PFSK-1 (cell line): Measurements from ENCODE around the gene MPP7.

Experiments
- POLR2AphosphoS5 ChIP-seq: IDR thresholded peaks from 2 replicates; pipeline ENCODE4 v1.6.1; 2012; ENCODE audit warnings: low read depth, mild to moderate bottlenecking, control low read depth, low read length, moderate library complexity
- REST ChIP-seq, 2 experiments: IDR thresholded peaks; 2 replicates each; pipeline versions ENCODE4 v1.6.1 to v1.8.0; 2011 to 2012; ENCODE audit warnings: low read depth in 2 of 2, low read length in 2 of 2, control low read depth in 1 of 2, inconsistent platforms in 1 of 2, mild to moderate bottlenecking in 1 of 2, moderate library complexity in 1 of 2; ENCODE audit not compliant: insufficient read depth in 1 of 2
- TAF1 ChIP-seq: IDR thresholded peaks from 2 replicates; pipeline ENCODE4 v1.6.1; 2012; ENCODE audit warnings: low read length, control low read depth, borderline replicate concordance; ENCODE audit not compliant: insufficient read depth

- TF ChIP-seq REST (IDR thresholded peaks at IDR 0.05; ENCODE audit: insufficient read depth in 1 of 2, low read depth in 2 of 2, low read length in 2 of 2): no peak
- no peak for TF ChIP-seq TAF1
- no peak for TF ChIP-seq POLR2AphosphoS5
Observed at GRCh38 chr10:28274475-28274874, 28.4 kb downstream of the MPP7 start.
